T follicular helper cell (primary cell): ENCODE data around the gene KRT4.
"Not testable (repeated sequence)": the region's sequence is repeated elsewhere in the genome, so short reads cannot be mapped to it uniquely, and the experiment has no call there.

Experiments
- DNase-seq: peaks from one replicate; pipeline ENCODE4 v3.0.0-alpha.2; 2020; ENCODE audit warnings: low read depth
- total RNA-seq, 2 experiments: gene quantifications; one replicate each; lab custom pipeline; 2026; lab: John Stamatoyannopoulos, UW

The KRT4 gene
- total RNA-seq: 0 reads per million in 2 experiments

DNA sequence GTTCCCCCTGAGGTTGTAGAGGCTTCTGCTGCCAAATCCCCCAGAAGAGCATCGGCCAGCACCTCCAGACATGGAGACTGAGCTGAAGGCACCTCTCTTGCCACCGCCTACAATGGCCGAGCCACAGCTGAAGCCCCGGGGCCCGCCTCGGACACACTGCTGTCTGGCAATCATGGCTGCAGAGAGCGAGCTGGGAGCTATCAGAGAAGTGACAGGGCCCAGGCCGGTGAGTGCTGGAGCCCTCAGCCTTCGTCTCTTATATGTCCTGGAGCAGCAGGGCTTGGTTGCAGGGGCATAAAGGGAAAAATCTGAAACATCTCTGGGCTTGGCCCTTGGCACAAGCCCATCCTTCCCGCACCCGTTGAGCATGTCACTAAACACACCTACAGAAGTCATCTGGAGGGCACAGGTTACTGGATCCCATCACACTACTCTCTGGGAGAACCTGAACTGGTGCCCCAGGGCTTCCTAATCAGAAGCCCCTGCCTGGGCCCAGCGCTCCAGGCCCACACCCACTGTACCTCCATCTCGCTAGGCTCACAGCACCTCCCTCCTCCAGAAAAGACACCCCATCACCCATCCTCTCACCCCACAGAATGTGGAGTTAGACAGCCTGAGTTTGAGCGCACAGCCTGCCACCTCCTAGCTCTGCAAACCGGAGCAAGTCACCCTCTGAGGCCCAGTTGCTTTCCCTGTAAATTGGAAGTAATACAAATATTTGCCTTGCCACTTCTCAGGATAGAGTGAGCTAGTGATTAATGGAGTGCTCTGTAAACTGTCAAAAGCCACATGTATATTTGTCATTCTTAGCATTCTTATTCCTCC, at the start of gene KRT4:
Gene KRT4, minus strand, starts transcription at position 232 of the 825 bp plus-strand sequence. Its CDS starts 58 bp downstream, at position 174.
- DNase-seq: no peak

DNA sequence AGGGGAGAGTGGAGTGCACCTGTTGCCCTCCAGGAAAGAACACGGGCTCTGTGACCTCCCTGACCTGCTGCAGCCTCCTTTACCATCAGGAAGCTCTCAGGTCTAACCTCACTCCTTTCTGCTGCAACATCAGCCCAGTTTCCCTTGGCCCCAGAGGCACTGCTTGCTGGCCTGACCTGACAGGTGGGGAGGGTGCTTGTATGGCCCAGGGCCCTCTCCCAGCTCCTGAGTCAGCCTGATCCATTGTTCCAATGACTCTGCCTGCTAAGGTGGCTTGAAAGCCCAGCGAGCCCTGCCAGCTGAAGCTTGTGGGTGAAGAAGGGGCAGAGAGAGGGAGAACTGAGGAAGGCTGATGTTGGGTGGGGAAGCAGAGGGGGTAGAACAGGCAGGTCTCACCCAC, 48.1 kb upstream of the KRT4 start:
- DNase-seq: no peak

DNA sequence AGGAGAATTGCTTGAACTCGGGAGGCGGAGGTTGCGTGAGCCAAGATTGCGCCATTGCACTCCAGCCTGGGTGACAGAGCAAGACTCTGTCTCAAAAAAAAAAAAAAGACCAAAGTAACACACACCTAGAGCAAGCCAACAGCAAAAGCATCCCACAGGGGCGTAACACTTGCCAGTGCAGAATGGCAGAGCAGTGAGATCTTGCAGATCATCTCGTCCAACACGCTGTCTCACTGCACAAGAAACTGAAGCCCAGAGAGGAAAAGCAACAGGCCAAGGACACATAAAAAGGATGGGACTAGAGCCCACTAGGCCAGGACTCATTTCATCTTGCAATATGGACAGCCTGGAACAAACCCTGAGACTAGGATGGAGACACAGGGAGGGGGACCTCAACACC, 47.6 kb upstream of the KRT4 start:
- no peak for DNase-seq

DNA sequence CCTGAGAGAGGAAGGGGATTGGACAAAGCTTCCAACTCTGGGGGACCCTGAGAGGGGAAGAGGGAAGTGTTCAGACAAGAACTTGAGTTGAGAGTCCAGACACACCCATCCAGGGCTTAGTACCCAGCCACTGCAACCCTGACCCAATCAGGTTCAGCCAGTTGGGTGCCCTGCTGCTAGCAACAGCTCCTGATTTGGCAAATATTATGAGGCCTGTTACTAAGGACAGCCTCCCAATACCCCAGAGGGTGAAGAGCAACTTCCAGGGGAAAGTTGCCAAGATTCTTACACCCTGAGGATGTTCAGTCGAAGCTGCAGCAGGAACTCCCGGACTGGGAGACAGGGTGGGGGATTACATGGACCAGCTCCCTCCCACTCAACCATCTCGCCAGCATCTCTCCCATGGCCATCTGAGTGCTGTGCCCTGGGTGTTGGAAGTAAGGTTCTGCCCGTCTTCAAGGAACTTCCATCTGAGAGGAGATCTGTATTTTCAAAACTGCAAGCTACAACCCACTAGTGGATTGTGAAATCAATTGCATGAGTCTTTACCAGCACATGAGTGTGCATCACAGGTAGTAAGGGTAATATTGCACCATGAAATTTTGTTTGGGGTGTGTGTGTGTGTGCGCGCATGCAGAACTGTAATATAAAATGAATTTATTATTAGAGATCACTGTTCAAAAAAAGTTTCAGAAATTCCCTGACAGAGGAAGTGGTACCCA, 46.3 kb upstream of the KRT4 start:
- no peak for DNase-seq

DNA sequence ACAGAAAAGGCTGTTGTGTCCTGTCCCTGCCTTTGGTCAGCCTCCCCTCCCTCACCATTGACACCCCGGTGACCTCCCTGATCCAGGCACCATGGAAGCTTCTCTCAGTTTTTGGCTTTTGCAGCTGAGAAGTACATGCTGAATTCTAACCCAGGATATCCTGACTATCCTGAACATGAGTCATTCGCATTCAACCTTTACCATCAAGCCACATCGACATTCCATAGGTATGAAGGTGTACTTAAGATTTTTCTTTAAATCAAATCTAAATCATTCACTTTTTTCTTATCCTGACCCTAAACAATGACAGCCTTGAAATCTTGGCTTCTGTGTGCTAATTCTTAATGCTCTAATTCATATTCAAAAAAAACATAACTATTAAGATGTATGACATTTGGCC, 43.6 kb upstream of the KRT4 start:
- DNase-seq: no peak

DNA sequence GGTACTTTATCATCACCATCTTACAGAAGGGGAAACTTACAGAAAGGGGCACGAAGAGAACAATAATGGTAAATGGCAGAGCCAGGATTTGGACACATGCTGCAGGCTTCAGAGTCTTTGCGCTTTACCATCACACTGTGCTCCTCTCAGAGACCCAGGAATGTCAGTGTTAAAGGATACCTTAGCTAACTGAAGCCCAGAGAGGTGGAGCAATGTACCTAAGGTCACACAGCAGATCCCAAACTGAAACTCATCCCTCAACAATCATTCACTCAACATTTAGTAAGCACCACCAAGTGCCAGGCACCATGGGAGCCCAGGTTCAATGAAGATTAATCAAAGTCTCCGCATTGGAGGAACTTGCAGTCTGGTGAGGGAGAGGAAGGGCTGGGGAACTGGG, 42.9 kb upstream of the KRT4 start:
- DNase-seq: no peak

DNA sequence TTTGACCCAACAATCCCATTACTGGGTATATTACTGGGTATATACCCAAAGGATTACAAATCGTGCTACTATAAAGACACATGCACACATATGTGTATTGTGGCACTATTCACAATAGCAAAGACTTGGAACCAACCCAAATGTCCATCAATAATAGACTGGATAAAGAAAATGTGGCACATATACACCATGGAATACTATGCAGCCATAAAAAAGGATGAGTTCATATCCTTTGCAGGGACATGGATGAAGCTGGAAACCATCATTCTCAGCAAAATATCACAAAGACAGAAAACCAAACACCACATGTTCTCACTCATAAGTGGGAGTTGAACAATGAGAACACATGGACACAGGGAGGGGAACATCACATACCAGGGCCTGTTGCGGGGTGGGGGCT, 42.2 kb upstream of the KRT4 start:
- not testable (repeated sequence) for DNase-seq

DNA sequence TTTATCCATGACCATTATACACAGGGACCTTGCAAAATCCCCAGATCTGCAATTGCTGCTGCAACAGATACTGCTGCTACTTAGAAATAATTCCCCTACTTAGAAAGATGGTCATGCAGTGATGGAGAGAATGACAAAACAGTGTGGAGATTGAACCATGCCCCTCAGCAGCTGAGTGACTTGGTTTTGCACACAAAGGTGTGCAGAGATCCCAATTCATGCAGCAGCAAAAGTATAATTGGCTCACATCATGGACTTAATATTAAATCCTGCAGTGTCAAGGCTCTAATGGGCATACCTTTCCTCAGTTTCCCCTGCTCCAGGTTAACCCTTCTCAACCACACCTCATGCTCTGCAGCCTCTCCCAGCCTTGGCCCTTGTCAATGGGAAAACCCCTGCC, 37.9 kb upstream of the KRT4 start:
- DNase-seq: no peak

DNA sequence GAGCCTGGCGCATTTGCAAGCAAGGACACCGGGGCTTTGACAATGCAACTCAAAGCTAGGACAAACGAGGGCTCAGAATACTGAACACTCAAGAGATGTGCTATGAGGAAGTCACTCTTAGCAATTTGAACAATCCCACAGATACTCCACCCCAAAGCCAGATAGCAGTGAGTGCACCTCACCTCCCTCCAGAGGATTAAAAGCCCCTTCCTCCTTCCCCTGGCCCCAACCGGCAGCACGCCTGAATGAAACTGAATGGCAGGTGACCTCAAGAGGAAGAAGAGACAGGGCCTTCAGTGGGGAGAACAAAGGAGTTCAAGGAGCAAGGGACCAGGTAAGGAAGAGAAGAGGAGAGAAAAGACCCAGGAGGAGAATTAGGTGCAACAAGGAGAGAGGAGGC, 36.8 kb upstream of the KRT4 start:
- no peak for DNase-seq

DNA sequence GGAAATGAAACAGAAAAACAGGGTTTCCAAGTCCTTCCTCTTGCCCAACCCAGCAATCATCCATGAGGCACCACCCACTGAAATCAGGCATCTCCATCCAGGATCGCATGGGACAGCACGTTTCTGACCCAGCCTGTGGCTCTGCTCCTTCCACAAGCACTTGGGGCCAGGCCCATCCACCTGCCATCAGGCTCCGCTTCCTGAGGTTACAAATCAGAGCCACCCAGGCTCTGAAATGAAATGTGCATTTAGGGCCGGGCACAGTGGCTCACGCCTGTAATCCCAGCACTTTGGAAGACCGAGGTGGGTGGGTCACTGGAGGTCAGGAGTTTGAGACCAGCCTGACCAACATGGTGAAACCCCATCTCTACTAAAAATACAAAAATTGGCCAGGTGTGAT, 35.6 kb upstream of the KRT4 start:
- no peak for DNase-seq

DNA sequence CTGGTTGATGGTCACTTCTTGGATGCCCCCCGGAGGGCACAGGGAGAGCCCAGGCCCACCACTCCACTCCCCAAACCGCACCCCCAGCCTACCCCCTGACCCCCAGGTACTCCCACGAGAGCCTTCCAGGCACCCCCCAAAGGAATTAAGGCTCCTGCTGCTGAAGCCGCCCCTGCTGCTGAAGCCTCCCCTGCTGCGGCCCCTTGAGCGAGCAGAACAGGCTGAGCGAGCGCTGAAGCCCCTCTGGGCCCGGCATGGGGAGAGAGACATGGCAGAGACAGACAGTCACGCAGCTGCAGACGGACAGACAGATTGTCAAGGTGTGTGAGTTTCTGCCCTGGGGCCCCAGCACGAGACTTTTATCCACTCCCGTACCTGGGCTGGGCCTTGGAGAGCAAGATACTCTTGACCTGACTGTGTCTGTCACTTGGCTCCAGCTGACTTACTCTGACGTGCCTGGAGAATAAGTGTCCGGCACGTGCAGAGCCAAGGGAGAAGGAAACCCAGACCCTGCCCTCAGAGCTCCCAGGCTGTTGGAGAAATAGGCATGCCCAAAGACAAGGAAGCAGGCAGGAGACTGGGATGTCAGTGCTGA, 34.8 kb upstream of the KRT4 start, which contains the start of gene KRT78:
Gene KRT78, minus strand, starts transcription at position 334 of the 595 bp plus-strand sequence. Its CDS starts 64 bp downstream, at position 270.
- DNase-seq: no peak

DNA sequence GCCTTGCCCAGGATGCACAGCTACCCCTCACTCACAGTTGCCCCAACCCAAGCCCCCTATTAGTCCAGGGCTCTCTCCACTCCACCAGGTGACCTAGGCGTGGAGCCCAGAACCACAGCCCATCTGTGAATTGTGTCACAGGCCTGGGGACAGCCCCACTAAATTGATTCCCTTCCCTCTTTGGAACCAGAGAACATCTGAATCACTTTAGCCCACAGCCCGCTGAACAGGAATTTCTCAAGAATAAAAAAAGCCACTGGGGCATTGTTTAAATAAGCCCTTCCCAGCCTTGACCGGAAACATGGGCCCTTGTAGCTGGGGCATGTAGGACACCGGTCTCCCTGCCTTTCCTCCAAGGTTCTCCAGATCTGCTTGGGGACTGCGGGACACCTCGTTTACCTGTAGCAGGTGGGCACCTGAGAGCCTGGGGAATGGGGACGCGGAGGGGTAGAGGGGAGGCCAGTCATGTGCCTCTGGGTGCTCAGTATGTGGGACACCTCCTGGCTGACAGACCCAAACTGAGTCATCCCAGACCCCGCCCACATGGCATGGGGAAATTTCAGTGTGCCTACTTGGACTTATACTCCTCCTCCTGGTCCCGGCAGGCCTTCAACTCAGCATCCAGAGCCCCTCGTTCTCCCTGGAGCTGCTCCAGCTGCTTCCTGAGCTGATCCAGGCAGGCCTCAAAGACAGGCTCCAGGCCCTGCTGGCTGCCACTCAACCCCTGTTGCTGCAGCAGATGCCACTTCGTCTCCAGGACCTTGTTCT, 33.6 kb upstream of the KRT4 start:
- no peak for DNase-seq

DNA sequence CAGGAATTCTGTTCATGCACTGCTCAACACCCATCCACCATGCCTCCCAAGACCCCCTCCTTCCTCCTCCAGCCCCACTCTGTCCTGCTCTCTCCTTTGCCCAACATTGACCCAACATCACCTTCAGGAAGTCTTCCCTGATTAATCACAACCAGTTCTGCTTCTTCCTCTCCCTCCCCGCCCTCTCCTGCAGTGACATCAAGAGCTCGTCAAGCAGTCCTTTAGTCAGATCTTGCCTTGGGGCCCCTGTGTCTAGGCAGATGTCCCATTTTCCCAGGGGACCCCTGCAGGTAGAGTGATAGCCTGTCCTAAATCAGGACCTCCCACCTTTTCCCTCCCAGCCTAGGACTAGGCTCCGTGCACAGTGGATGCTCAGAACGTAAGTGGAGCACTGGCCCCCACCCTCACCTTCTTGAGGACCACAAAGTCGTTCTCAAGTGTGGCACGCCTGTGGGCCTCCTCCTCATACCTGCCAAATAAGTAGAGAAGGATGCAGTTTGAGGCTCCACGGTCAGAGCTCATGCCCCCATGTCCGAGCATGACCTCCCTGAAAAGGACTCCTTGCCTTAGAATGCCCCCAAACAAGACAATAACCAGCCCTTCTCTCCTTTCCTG, 32.5 kb upstream of the KRT4 start:
- DNase-seq: no peak

DNA sequence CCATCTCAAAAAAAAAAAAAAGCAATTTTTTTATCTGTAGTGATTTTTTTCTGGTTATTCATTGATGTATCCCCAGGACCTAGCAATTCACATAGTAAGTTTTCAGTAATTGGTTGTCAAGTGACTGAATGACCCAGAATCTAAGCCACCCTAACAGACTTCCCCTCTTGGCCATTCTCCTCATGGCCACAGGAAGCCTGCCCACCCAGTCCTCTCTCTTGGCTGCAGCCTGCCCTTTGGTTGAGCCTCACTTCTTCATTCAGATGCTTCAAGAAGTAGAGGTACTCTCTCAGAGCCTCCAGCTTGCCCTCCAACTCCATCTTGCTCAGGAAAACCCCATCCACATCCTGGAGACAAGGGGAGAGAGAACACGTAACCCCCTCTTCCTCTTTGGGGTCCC, 32.0 kb upstream of the KRT4 start:
- DNase-seq: no peak

DNA sequence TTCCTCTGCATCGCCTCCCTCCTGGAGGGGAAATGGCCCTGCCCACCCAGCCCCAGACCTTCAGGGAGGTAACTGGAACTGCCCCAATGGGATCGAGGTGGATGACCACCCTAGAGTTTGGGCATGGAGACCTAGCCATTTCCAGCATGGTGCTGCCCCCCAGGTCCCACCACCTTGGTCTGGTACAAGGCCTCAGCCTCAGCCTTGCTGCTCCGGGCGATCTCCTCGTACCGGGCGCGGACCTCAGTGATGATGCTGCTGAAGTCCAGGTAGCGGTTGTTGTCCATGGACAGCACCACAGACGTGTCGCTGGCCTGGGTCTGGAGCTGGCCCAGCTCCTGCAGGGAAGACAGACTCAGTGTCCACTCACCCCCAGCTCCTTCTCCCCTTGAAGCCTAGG, 30.5 kb upstream of the KRT4 start:
- no peak for DNase-seq

DNA sequence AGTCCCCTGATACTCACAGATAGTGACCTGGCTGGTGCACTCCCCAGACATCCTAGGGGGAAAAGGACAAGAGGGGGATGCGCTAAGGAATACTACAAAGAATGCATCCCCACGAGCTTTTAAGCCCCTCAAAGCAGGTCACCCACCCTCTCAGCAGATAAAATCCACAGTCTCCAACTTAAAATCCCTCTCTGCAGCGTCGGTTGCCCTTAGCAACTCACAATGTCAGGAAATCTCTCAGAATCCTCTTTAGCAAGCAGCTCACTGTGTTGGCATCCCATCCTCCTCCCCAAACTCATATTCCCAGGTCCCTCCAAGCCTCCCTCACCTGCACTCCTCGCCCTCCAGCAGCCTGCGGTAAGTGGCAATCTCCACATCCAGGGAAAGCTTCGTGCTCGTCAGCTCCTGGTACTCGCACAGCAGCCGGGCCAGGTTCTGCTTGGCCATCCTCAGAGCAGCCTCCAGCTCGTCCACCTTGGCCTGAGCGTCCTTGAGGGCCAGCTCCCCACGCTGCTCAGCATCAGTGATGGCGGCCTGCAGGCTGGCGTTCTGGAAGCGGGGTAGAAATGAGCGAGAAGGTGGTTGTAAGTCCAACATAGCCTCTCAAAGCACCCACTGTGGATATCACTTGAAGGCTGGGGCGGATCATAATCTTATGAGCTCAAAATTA, 25.7 kb upstream of the KRT4 start:
- no peak for DNase-seq

DNA sequence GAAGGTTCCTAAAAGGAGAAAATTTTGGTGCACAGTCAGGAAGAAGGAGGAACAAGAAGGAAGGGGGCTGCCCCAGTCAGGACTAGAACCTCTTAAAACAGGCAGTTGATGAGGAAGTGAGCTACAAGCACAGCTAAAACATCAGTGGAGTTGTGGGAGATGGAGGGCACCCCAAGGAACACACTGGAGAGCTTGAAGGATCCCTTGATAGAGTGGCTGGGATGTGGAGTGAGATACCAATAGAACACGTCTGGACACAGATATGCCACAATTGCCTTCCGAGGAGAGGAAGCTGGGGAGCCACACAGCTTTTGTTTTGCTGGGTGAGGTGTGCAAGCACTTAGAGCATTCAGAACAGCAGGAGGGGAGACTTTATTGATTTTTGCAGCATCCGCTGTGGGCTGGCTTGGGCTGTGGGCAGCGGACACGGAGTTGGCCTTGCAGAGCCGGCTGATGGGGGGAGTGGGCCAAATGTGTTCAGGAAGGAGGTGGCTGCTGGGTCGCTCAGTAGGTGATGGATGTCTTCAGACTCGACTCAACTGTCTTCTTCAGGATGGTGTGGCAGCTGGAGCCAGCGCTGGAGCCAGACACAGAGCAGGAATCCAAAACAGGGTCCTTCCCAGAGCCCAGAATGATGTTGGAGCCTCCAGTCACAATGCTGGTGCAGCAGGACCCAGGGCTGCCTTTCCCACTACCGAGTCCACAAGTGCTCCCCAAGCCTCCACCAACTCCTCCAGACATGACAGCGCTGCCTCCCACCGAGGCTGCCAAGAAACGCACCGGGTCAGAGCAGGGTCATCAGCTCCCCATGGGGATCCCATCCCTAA, 24.9 kb upstream of the KRT4 start:
- no peak for DNase-seq

DNA sequence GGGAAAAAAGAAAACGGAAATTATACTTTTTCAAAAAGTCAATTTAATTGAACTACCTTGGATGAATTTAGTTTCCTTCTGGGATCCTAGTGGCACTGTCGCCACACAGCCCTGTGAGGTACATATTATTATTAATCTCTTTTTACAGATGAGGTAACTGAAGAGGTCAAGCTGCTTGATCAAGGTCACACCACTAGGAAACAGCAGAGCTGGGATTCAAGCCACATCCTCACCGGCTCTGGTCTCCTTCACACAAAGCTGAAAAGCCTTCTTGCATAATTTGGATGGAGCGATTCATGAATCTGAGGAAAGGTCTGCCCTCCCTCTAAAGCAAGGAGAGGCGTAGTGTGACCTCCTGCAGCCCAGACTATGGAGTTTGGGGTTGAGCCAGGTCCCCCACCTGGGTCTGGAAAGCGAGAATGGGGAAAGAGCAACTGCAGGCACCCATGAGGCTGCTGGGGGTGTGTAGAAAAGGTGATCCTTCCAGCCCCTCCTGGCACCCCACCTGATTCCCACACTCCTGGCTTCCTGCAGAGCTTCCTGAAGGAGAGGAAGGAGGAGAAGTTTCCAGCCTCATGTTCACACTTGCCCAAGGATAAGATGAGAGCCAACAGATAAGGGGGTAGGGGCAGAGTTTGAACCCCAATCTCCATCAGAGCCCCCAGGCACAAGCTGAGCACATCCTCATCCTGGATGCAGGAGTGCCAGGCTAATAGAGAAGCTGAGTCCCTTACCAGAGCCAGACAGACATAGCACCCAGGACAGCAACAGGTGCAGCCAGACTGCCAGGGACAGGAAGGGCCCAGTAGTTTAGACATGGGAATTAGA, 24.1 kb upstream of the KRT4 start:
- no peak for DNase-seq

DNA sequence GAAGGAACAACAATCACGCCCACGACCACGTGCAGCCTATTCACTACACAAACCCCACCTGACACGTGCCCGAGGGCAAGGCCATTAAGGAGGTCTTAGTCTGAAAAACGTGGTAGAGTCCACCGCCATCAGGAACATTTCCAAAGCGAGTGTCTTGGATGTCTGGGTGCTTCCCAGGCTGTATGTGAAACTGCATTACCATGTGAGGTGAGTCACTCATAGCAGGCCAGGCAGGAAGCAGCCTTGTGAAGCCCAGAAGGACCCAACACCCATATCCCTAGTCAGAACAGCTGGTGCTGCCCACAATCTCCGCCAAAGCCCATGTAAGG, 23.5 kb upstream of the KRT4 start:
- no peak for DNase-seq
